OCI-LY1 (cell line): ENCODE data around the gene AHCY.

Experiments
- EZH2 ChIP-seq: fragments of 200-600 bp; sonication (generic), shearing (Covaris generic); IDR thresholded peaks from 2 replicates; pipeline ENCODE4 v1.8.0; 2017; ENCODE audit warnings: borderline replicate concordance, mixed run types, mild to moderate bottlenecking, antibody characterized with exemption, low read length, moderate library complexity, mixed read lengths
- TF ChIP-seq, protein P1 (sequence below): fragments of 200-600 bp; sonication (generic), shearing (Covaris generic); IDR thresholded peaks from 2 replicates; pipeline ENCODE4 v1.5.1; 2017; ENCODE audit warnings: mild to moderate bottlenecking, antibody characterized with exemption, low read length, moderate library complexity, mixed read lengths

DNA sequence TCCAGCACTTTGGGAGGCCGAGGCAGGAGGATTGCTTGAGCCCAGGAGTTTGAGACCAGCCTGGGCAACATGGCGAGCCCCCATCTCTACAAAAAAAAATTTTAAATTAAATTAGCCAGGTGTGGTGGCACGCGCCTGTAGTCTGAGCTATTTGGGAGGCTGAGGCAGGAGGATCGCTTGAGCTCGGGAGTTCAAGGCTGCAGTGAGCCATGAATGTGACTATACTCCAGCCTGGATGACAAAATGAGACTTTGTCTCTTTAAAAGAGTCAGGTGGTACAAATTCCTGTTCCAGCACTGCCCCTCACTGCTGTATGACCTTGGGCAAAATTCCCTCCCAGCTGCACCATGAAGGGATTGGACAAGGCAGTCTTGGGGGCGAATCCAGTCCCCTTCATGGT, 28.5 kb downstream of the AHCY start:
- no peak for TF ChIP-seq EZH2
- TF ChIP-seq, protein P1, sequence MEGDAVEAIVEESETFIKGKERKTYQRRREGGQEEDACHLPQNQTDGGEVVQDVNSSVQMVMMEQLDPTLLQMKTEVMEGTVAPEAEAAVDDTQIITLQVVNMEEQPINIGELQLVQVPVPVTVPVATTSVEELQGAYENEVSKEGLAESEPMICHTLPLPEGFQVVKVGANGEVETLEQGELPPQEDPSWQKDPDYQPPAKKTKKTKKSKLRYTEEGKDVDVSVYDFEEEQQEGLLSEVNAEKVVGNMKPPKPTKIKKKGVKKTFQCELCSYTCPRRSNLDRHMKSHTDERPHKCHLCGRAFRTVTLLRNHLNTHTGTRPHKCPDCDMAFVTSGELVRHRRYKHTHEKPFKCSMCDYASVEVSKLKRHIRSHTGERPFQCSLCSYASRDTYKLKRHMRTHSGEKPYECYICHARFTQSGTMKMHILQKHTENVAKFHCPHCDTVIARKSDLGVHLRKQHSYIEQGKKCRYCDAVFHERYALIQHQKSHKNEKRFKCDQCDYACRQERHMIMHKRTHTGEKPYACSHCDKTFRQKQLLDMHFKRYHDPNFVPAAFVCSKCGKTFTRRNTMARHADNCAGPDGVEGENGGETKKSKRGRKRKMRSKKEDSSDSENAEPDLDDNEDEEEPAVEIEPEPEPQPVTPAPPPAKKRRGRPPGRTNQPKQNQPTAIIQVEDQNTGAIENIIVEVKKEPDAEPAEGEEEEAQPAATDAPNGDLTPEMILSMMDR = no peak
